ENCODE results near the gene MED7. TPM values are rescaled to one million over a fixed set of nuclear protein-coding genes. Genes with fewer than 3 reads are reported as not detected.

Gene MED7
- total and polyA plus RNA-seq, 2 of the 8 experiments (the other 6 are each of a cell fraction or from before 2014, with no cell fraction given): 6.9 to 9.5 TPM

- TF ChIP-seq CHD7 (IDR thresholded peaks at IDR 0.05; ENCODE audit: insufficient replicate concordance, low read length): no peak
These were observed 21.0 kb downstream of the MED7 start (continued) for GRCh38 chr5:157121709-157122108.
